HCT116 (cell line): ENCODE measurements around the gene PIP4P1. TPM values are rescaled to one million over a fixed set of nuclear protein-coding genes. Genes with fewer than 3 reads are reported as not detected.

Experiments used
- ATAC-seq: fragments of 200-7000 bp; cut with Tn5 transposase; 2 replicates; pipeline ENCODE4 v1.9.1; 2020; ENCODE audit warnings: mild to moderate bottlenecking, moderate library complexity
- BruUV-seq: library from RNA; stranded (reverse); fragments of 400-500 nt; replicated peaks from 2 replicates; lab custom pipeline; 2021; lab: Mats Ljungman, UMichigan
- CTCF ChIA-PET: fragments of 300-600 bp; sonication (Branson Sonifier 250); formaldehyde crosslinking; loops from one replicate; lab custom pipeline; 2021; ENCODE audit warnings: antibody characterized with exemption; lab: Charles Lee
- POLR2A ChIA-PET: fragments of 300-600, 350-600 bp; sonication (Branson Sonifier 250); formaldehyde crosslinking; loops from one replicate; lab custom pipeline; 2021; ENCODE audit warnings: antibody characterized with exemption; lab: Charles Lee
- RAD21 ChIA-PET, 2 experiments: fragments of 300-600 bp; sonication (Branson Sonifier 250); formaldehyde crosslinking; loops; one replicate each; lab custom pipeline; 2023; ENCODE audit warnings: low total read pairs in 2 of 2; ENCODE audit not compliant: uncharacterized antibody in 2 of 2, unreplicated experiment in 2 of 2, low non-redundant PET in 1 of 2; lab: Charles Lee
- DNase-seq: peaks from one replicate; pipeline ENCODE4 v3.0.0-alpha.2; 2010; ENCODE audit warnings: low read depth, low spot score
- H2AFZ ChIP-seq: fragments of 200-600 bp; shearing (Covaris generic), sonication (generic); 2 replicates; pipeline ENCODE4 v1.6.1; 2017; ENCODE audit warnings: low read depth, mixed run types, mixed read lengths, antibody characterized with exemption, low read length; ENCODE audit not compliant: poor library complexity, severe bottlenecking
- H3K27ac ChIP-seq: 2 replicates; pipeline ENCODE4 v1.5.1; 2012; ENCODE audit warnings: low read depth, low read length
- H3K27me3 ChIP-seq: fragments of 200-600 bp; sonication (generic); 2 replicates; pipeline ENCODE4 v1.6.1; 2016; ENCODE audit warnings: mixed run types, low read length, mixed read lengths; ENCODE audit not compliant: insufficient read depth
- H3K36me3 ChIP-seq, 2 experiments: fragments of 200-500 bp in 1 of 2; fragments of 200-600 bp in 1 of 2; sonication (Bioruptor generic) in 1 of 2; sonication (generic) in 1 of 2; 2 replicates each; pipeline versions ENCODE4 v1.5.1 to v1.6.1; 2014 to 2016; ENCODE audit warnings: low read length in 2 of 2, inconsistent platforms in 1 of 2, mixed read lengths in 1 of 2, mixed run types in 1 of 2; ENCODE audit not compliant: insufficient read depth in 2 of 2, control insufficient read depth in 1 of 2
- H3K4me1 ChIP-seq, 2 experiments: fragments of 200-600 bp in 1 of 2; sonication (generic) in 1 of 2; 2 replicates each; pipeline versions ENCODE4 v1.5.1 to v1.6.1; 2012 to 2017; ENCODE audit warnings: low read length in 2 of 2, inconsistent platforms in 1 of 2, mild to moderate bottlenecking in 1 of 2, mixed read lengths in 1 of 2, mixed run types in 1 of 2, moderate library complexity in 1 of 2; ENCODE audit not compliant: insufficient read depth in 2 of 2, control insufficient read depth in 1 of 2
- H3K4me2 ChIP-seq: fragments of 200-600 bp; sonication (generic); 2 replicates; pipeline ENCODE4 v1.6.1; 2017; ENCODE audit warnings: mixed run types, low read length, mixed read lengths
- H3K4me3 ChIP-seq, 2 experiments: fragments of 200-600 bp in 1 of 2; sonication (generic) in 1 of 2; replicated peaks in 1 of 2; 2 replicates each; pipeline ENCODE4 v1.5.1; 2011 to 2016; ENCODE audit warnings: low read length in 2 of 2, control low read depth in 1 of 2, low read depth in 1 of 2, mild to moderate bottlenecking in 1 of 2, mixed read lengths in 1 of 2, mixed run types in 1 of 2
- H3K79me2 ChIP-seq: fragments of 200-600 bp; sonication (generic); 2 replicates; pipeline ENCODE4 v1.6.1; 2017; ENCODE audit warnings: mild to moderate bottlenecking, mixed run types, low read length, moderate library complexity, mixed read lengths; ENCODE audit not compliant: insufficient read depth
- H3K9ac ChIP-seq: fragments of 200-600 bp; sonication (generic); 2 replicates; pipeline ENCODE4 v1.6.1; 2016; ENCODE audit warnings: low read length, mixed read lengths
- H3K9me2 ChIP-seq: fragments of 200-600 bp; sonication (generic), shearing (Covaris generic); 2 replicates; pipeline ENCODE4 v1.6.1; 2017; ENCODE audit warnings: mixed run types, mild to moderate bottlenecking, moderate library complexity; ENCODE audit not compliant: insufficient read depth
- H3K9me3 ChIP-seq, 2 experiments: fragments of 200-500 bp in 1 of 2; fragments of 200-600 bp in 1 of 2; sonication (Bioruptor generic) in 1 of 2; sonication (generic) in 1 of 2; 2 replicates each; pipeline ENCODE4 v1.6.1; 2014 to 2017; ENCODE audit warnings: low read length in 2 of 2, mixed read lengths in 2 of 2, inconsistent platforms in 1 of 2, low read depth in 1 of 2, mild to moderate bottlenecking in 1 of 2, mixed run types in 1 of 2, moderate library complexity in 1 of 2; ENCODE audit not compliant: control insufficient read depth in 1 of 2, insufficient read depth in 1 of 2
- H4K20me1 ChIP-seq: fragments of 200-600 bp; sonication (generic), shearing (Covaris generic); 2 replicates; pipeline ENCODE4 v1.6.1; 2017; ENCODE audit warnings: mixed run types, mild to moderate bottlenecking, moderate library complexity; ENCODE audit not compliant: insufficient read depth
- EZH2phosphoT487 ChIP-seq: fragments of 200-600 bp; IDR thresholded peaks from 2 replicates; pipeline ENCODE4 v1.6.1; 2018; ENCODE audit warnings: antibody characterized with exemption, borderline replicate concordance
- SIN3A ChIP-seq: IDR thresholded peaks from 2 replicates; pipeline ENCODE4 v1.6.1; 2012; ENCODE audit warnings: low read depth
- ZFX ChIP-seq: fragments of 450-650 bp; IDR thresholded peaks from 2 replicates; pipeline ENCODE4 v1.6.1; 2017
- intact Hi-C: fragments of 100-400 bp; cut with micrococcal nuclease; formaldehyde crosslinking; loops from 2 replicates; pipeline ENCODE4 v1.10.0; 2022
- total RNA-seq: library from RNA; stranded (reverse); gene quantifications from one replicate; pipeline ENCODE4 v1.2.1, GENCODE V29; 2021; ENCODE audit not compliant: unreplicated experiment
- TF ChIP-seq, protein P1 (sequence below): IDR thresholded peaks from 2 replicates; pipeline ENCODE4 v1.6.1; 2012

Gene PIP4P1
- total RNA-seq, 1 experiment from 2014 or later = 35.4 TPM

DNA sequence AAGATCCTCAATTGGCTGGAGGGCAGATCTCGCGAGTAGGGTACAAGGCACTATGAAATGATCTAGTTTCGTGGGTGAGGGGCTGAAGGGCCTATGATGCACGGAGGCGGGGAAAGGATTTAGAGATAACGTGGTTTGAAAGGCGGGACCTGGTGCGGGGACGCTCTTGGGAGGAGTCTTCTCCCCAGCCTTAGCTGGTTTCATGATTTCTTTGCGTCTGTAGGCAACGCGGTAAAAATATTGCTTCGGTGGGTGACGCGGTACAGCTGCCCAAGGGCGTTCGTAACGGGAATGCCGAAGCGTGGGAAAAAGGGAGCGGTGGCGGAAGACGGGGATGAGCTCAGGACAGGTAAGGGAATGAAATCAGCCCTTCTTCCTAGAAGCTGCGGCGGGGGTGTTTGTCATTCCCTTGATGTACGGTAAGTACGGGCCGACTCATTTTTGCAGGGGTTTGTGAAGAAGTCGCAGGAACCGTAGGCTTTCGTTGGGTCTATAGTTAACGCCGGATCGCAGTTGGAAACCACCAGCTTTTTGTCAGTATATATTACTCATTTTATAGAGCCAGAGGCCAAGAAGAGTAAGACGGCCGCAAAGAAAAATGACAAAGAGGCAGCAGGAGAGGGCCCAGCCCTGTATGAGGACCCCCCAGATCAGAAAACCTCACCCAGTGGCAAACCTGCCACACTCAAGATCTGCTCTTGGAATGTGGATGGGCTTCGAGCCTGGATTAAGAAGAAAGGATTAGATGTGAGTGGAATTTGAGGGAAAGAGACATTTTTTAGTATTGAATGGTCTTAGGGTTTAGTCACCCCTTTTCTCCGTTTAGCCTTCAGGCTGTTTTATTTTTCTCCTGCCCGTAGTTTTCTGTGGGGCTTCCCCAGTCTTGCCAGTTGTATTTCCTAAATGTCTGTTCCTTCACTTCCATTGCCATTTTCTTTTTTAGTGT, 5.6 kb downstream of the PIP4P1 start:
- ChIA-PET CTCF (interaction anchor here (0.7 to 2.2 kb wide), 4 partner anchors 32 to 201 kb away, joined by 3 to 10 read pairs (median 3); no protein-coding TSS in a partner anchor), POLR2A (interaction anchor here (0.7 to 2.6 kb wide), 11 partner anchors 12 to 113 kb away, joined by 3 to 29 read pairs (median 6); partner anchors contain the start of genes PARP2, PNP and TEP1), RAD21 (interaction anchor here in 1 of 2 experiments (0.5 kb wide), 1 partner anchor 55 kb away, joined by 3 read pairs; no protein-coding TSS in a partner anchor)
- H3K27ac ChIP-seq = peak overlapping the region; percentile 97
- peaks cover 60% of the 10 kb centered on the region for H3K79me2 ChIP-seq
- peaks cover 28 to 47% of the 10 kb centered on the region in 2 experiments for H3K36me3 ChIP-seq
- peak overlapping the region; percentile 93 for H3K9ac ChIP-seq
- DNase-seq = no peak
- H3K9me2 ChIP-seq = no peaks in the 10 kb centered on the region
- H4K20me1 ChIP-seq = no peaks in the 10 kb centered on the region
- intact Hi-C loops = loop anchor here (1.0 to 2.0 kb wide), 3 partner anchors 41 to 154 kb away; partner anchors contain the start of gene PARP2
- TSS peak; percentile 88 for BruUV-seq
- peak overlapping the region; percentile 94 for H3K4me2 ChIP-seq
- TF ChIP-seq SIN3A = peak; percentile 1; the same call in 1 of the 2 replicates
- TF ChIP-seq ZFX = peak; percentile 56
- TF ChIP-seq, protein P1, sequence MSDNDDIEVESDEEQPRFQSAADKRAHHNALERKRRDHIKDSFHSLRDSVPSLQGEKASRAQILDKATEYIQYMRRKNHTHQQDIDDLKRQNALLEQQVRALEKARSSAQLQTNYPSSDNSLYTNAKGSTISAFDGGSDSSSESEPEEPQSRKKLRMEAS = no peak; the same call in 1 of the 2 replicates
- TF ChIP-seq EZH2phosphoT487 = no peak
- H3K27me3 ChIP-seq = no peaks in the 10 kb centered on the region
- H3K9me3 ChIP-seq = no peaks in the 10 kb centered on the region
- peak overlapping the region; percentile 83 to 96 for H3K4me3 ChIP-seq
- peaks cover 19 to 25% of the 10 kb centered on the region in 2 experiments; a peak in 3 of 4 replicates for H3K4me1 ChIP-seq
- peak; percentile 70 for ATAC-seq
- no peak overlapping the region for H2AFZ ChIP-seq
